ENCODE data around the gene CLEC18A.

CLEC18A gene

GRCh38 chr16:69921127-69921526 lies 30.0 kb upstream of the CLEC18A start:
- DNase-seq (ENCODE audit: low read depth, low spot score), result no peak
- ChIA-PET CTCF (interaction anchor here (4.9 to 23.1 kb wide), 2 partner anchors 10 to 125 kb away, joined by 56 to 598 read pairs; no protein-coding TSS in a partner anchor), POLR2A (no interaction called here)
- TF ChIP-seq CTCF (IDR thresholded peaks at IDR 0.05; ENCODE audit: insufficient read depth, low read length, missing control alignments), result no peak
- no peak overlapping the region for H3K4me3 ChIP-seq (ENCODE audit: low read depth, low read length)

GRCh38 chr16:69922200-69922599 lies 28.9 kb upstream of the CLEC18A start:
- DNase-seq (ENCODE audit: low read depth, low spot score), result no peak
- H3K4me3 ChIP-seq (ENCODE audit: low read depth, low read length), result no peak overlapping the region
- TF ChIP-seq CTCF (IDR thresholded peaks at IDR 0.05; ENCODE audit: insufficient read depth, low read length, missing control alignments), result no peak
- ChIA-PET POLR2A (no interaction called here), CTCF (interaction anchor here (0.7 to 23.1 kb wide), 4 partner anchors 9 to 167 kb away, joined by 3 to 598 read pairs (median 4); partner anchors contain the start of gene NOB1)

- POLR2A ChIA-PET, result interaction anchor here (1.0 kb wide), 1 partner anchor 17 kb away, joined by 3 read pairs; no protein-coding TSS in a partner anchor
- CTCF ChIA-PET, result interaction anchor here (0.8 to 23.1 kb wide), 3 partner anchors 9 to 169 kb away, joined by 3 to 598 read pairs (median 4); partner anchors contain the start of gene NOB1
Measured at GRCh38 chr16:69924041-69924775, 26.9 kb upstream of the CLEC18A start.

GRCh38 chr16:69924777-69925191 lies 26.4 kb upstream of the CLEC18A start:
- no peak for DNase-seq (ENCODE audit: low read depth, low spot score)
- CTCF ChIA-PET, result interaction anchor here (1.6 to 23.1 kb wide), 3 partner anchors 16 to 216 kb away, joined by 3 to 598 read pairs (median 72); no protein-coding TSS in a partner anchor
- POLR2A ChIA-PET, result interaction anchor here (1.0 kb wide), 1 partner anchor 18 kb away, joined by 3 read pairs; no protein-coding TSS in a partner anchor
- no peak overlapping the region for H3K4me3 ChIP-seq (ENCODE audit: low read depth, low read length)
- no peak for TF ChIP-seq CTCF (IDR thresholded peaks at IDR 0.05; ENCODE audit: insufficient read depth, low read length, missing control alignments)

More at GRCh38 chr16:69924041-69924775, 26.9 kb upstream of the CLEC18A start:
- H3K4me3 ChIP-seq (ENCODE audit: low read depth, low read length), result no peak overlapping the region
- no peak for DNase-seq (ENCODE audit: low read depth, low spot score)
- no peak for TF ChIP-seq CTCF (IDR thresholded peaks at IDR 0.05; ENCODE audit: insufficient read depth, low read length, missing control alignments)

- ChIA-PET POLR2A (interaction anchor here (1.0 kb wide), 1 partner anchor 18 kb away, joined by 3 read pairs; no protein-coding TSS in a partner anchor), CTCF (interaction anchor here (0.9 to 23.1 kb wide), 4 partner anchors 15 to 216 kb away, joined by 3 to 598 read pairs (median 38); no protein-coding TSS in a partner anchor)
- DNase-seq (ENCODE audit: low read depth, low spot score), result no peak
- TF ChIP-seq CTCF (IDR thresholded peaks at IDR 0.05; ENCODE audit: insufficient read depth, low read length, missing control alignments), result no peak
- H3K4me3 ChIP-seq (ENCODE audit: low read depth, low read length), result no peak overlapping the region
Measured at GRCh38 chr16:69925311-69925710, 25.8 kb upstream of the CLEC18A start.

- ChIA-PET CTCF (interaction anchor here (0.9 to 23.1 kb wide), 4 partner anchors 14 to 217 kb away, joined by 3 to 598 read pairs (median 38); no protein-coding TSS in a partner anchor), POLR2A (no interaction called here)
- DNase-seq (ENCODE audit: low read depth, low spot score), result no peak
- H3K4me3 ChIP-seq (ENCODE audit: low read depth, low read length), result no peak overlapping the region
- TF ChIP-seq CTCF (IDR thresholded peaks at IDR 0.05; ENCODE audit: insufficient read depth, low read length, missing control alignments), result no peak
Measured at GRCh38 chr16:69926241-69926640, 24.9 kb upstream of the CLEC18A start.
